ENCODE data around the gene TMEM59. TPM values are rescaled to one million over a fixed set of nuclear protein-coding genes. Genes with fewer than 3 reads are reported as not detected.

The TMEM59 gene
- total RNA-seq, 2 donors from 2014 or later: 282 to 326 TPM

GRCh38 chr1:54011316-54012007, 41.5 kb downstream of the TMEM59 start:
- DNase-seq (ENCODE audit: low spot score): no peak
- ATAC-seq (ENCODE audit: insufficient number of reproducible peaks, low FRiP score, low read depth): no peak

GRCh38 chr1:54010415-54011117, 42.4 kb downstream of the TMEM59 start:
- Histone ChIP-seq H3K27me3 (replicated peaks; ENCODE audit: insufficient read depth) (no peaks in the 10 kb centered on the region), H3K9me3 (no peaks in the 10 kb centered on the region), H3K4me3 (no peak overlapping the region), H3K36me3 (no peaks in the 10 kb centered on the region), H3K27ac (no peak overlapping the region), H3K4me1 (ENCODE audit: control insufficient read depth in 1 of 2, low read depth in 2 of 2) (no peaks in the 10 kb centered on the region)
- ATAC-seq (ENCODE audit: insufficient number of reproducible peaks, low FRiP score, low read depth) (no peak), DNase-seq (ENCODE audit: low spot score) (no peak)
- no peak for TF ChIP-seq CTCF (IDR thresholded peaks at IDR 0.05)

More at GRCh38 chr1:54011316-54012007, 41.5 kb downstream of the TMEM59 start:
- H3K9me3 ChIP-seq: no peaks in the 10 kb centered on the region
- H3K27ac ChIP-seq: no peak overlapping the region
- no peaks in the 10 kb centered on the region for H3K4me1 ChIP-seq (ENCODE audit: control insufficient read depth in 1 of 2, low read depth in 2 of 2)
- H3K36me3 ChIP-seq: no peaks in the 10 kb centered on the region
- H3K27me3 ChIP-seq (replicated peaks; ENCODE audit: insufficient read depth): no peaks in the 10 kb centered on the region
- no peak for TF ChIP-seq CTCF (IDR thresholded peaks at IDR 0.05)
- H3K4me3 ChIP-seq: no peak overlapping the region

GRCh38 chr1:54009406-54009805, 43.6 kb downstream of the TMEM59 start:
- no peaks in the 10 kb centered on the region for H3K4me1 ChIP-seq (ENCODE audit: control insufficient read depth in 1 of 2, low read depth in 2 of 2)
- H3K36me3 ChIP-seq: no peaks in the 10 kb centered on the region
- no peak for ATAC-seq (ENCODE audit: insufficient number of reproducible peaks, low FRiP score, low read depth)

GRCh38 chr1:54008876-54009275, 44.1 kb downstream of the TMEM59 start:
- H3K36me3 ChIP-seq: no peaks in the 10 kb centered on the region
- ATAC-seq (ENCODE audit: insufficient number of reproducible peaks, low FRiP score, low read depth) (no peak), DNase-seq (ENCODE audit: low spot score) (no peak)
- no peak overlapping the region for H3K27ac ChIP-seq
- no peak for TF ChIP-seq CTCF (IDR thresholded peaks at IDR 0.05)
- no peaks in the 10 kb centered on the region for H3K27me3 ChIP-seq (replicated peaks; ENCODE audit: insufficient read depth)
- no peak overlapping the region for H3K4me3 ChIP-seq
- no peaks in the 10 kb centered on the region for H3K4me1 ChIP-seq (ENCODE audit: control insufficient read depth in 1 of 2, low read depth in 2 of 2)
- H3K9me3 ChIP-seq: no peaks in the 10 kb centered on the region

More at GRCh38 chr1:54009406-54009805, 43.6 kb downstream of the TMEM59 start:
- Histone ChIP-seq H3K9me3 (no peaks in the 10 kb centered on the region), H3K4me3 (no peak overlapping the region), H3K27ac (no peak overlapping the region), H3K27me3 (replicated peaks; ENCODE audit: insufficient read depth) (no peaks in the 10 kb centered on the region)
- DNase-seq (ENCODE audit: low spot score): no peak
- no peak for TF ChIP-seq CTCF (IDR thresholded peaks at IDR 0.05)

GRCh38 chr1:54007613-54008012, 45.4 kb downstream of the TMEM59 start:
- no peak for DNase-seq (ENCODE audit: low spot score)
- H3K36me3 ChIP-seq: no peaks in the 10 kb centered on the region

More at GRCh38 chr1:54007613-54008012, 45.4 kb downstream of the TMEM59 start:
- H3K4me1 ChIP-seq (ENCODE audit: control insufficient read depth in 1 of 2, low read depth in 2 of 2): no peaks in the 10 kb centered on the region
- no peak overlapping the region for H3K4me3 ChIP-seq
- H3K27ac ChIP-seq: no peak overlapping the region
- ATAC-seq (ENCODE audit: insufficient number of reproducible peaks, low FRiP score, low read depth): no peak
- no peaks in the 10 kb centered on the region for H3K27me3 ChIP-seq (replicated peaks; ENCODE audit: insufficient read depth)
- no peaks in the 10 kb centered on the region for H3K9me3 ChIP-seq
- TF ChIP-seq CTCF (IDR thresholded peaks at IDR 0.05): no peak
